Nephron progenitor cell (in vitro differentiated cells): ENCODE results near the gene GSTM4.

Experiments
- DNase-seq: peaks from one replicate; pipeline ENCODE4 v3.0.0; 2021
- H3K27ac Mint-ChIP-seq: 2 replicates; pipeline ENCODE4 v1.8.0; 2021; ENCODE audit warnings: mild to moderate bottlenecking, moderate library complexity, mixed read lengths
- H3K27me3 Mint-ChIP-seq: 2 replicates; pipeline ENCODE4 v1.8.0; 2021; ENCODE audit warnings: mild to moderate bottlenecking, low read depth, mixed read lengths; ENCODE audit not compliant: poor library complexity
- H3K36me3 Mint-ChIP-seq: 2 replicates; pipeline ENCODE4 v1.8.0; 2021; ENCODE audit warnings: low read depth, mixed read lengths
- H3K4me1 Mint-ChIP-seq: 2 replicates; pipeline ENCODE4 v1.8.0; 2021; ENCODE audit warnings: mixed read lengths
- H3K4me3 Mint-ChIP-seq: 2 replicates; pipeline ENCODE4 v1.8.0; 2021; ENCODE audit warnings: mild to moderate bottlenecking, moderate library complexity, mixed read lengths
- H3K9me3 Mint-ChIP-seq: 2 replicates; pipeline ENCODE4 v1.8.0; 2021; ENCODE audit warnings: mild to moderate bottlenecking, moderate library complexity, mixed read lengths
- CTCF ChIP-seq: fragments of 200-600 bp; sonication (generic); IDR thresholded peaks from 2 replicates; pipeline ENCODE4 v1.5.0; 2021; ENCODE audit warnings: antibody characterized with exemption

GSTM4 gene

GRCh38 chr1:109630898-109631512 lies 24.9 kb upstream of the GSTM4 start:
- TF ChIP-seq CTCF, result no peak
- Mint-ChIP-seq H3K27me3 (no peaks in the 10 kb centered on the region), H3K36me3 (peaks cover 36% of the 10 kb centered on the region), H3K4me1 (peaks cover 20% of the 10 kb centered on the region), H3K27ac (no peak overlapping the region), H3K9me3 (no peaks in the 10 kb centered on the region), H3K4me3 (no peak overlapping the region)
- no peak for DNase-seq

- no peak for TF ChIP-seq CTCF
- Mint-ChIP-seq H3K4me3 (no peak overlapping the region), H3K27ac (no peak overlapping the region)
These were observed 24.1 kb upstream of the GSTM4 start for GRCh38 chr1:109631513-109632505.

GRCh38 chr1:109632671-109633346 lies 23.1 kb upstream of the GSTM4 start:
- no peak overlapping the region for H3K4me3 Mint-ChIP-seq
- no peaks in the 10 kb centered on the region for H3K9me3 Mint-ChIP-seq
- no peaks in the 10 kb centered on the region for H3K27me3 Mint-ChIP-seq
- H3K36me3 Mint-ChIP-seq, result peaks cover 28% of the 10 kb centered on the region
- peaks cover 24% of the 10 kb centered on the region for H3K4me1 Mint-ChIP-seq
- no peak for TF ChIP-seq CTCF
- no peak for DNase-seq
- peak overlapping the region; percentile 66 for H3K27ac Mint-ChIP-seq

More at GRCh38 chr1:109631513-109632505, 24.1 kb upstream of the GSTM4 start:
- Mint-ChIP-seq H3K9me3 (no peaks in the 10 kb centered on the region), H3K36me3 (peaks cover 33% of the 10 kb centered on the region), H3K27me3 (no peaks in the 10 kb centered on the region), H3K4me1 (peaks cover 28% of the 10 kb centered on the region)
- DNase-seq, result no peak

GRCh38 chr1:109634292-109634691 lies 21.6 kb upstream of the GSTM4 start:
- Mint-ChIP-seq H3K4me1 (peaks cover 19% of the 10 kb centered on the region), H3K4me3 (no peak overlapping the region), H3K36me3 (peaks cover 20% of the 10 kb centered on the region), H3K27me3 (peaks cover 3% of the 10 kb centered on the region), H3K9me3 (no peaks in the 10 kb centered on the region), H3K27ac (no peak overlapping the region)
- no peak for TF ChIP-seq CTCF
- DNase-seq, result no peak

- TF ChIP-seq CTCF, result no peak
- Mint-ChIP-seq H3K36me3 (peaks cover 13% of the 10 kb centered on the region), H3K4me3 (no peak overlapping the region), H3K9me3 (no peaks in the 10 kb centered on the region), H3K27ac (no peak overlapping the region), H3K4me1 (peaks cover 21% of the 10 kb centered on the region), H3K27me3 (peaks cover 3% of the 10 kb centered on the region)
- no peak for DNase-seq
These were observed 20.8 kb upstream of the GSTM4 start for GRCh38 chr1:109634771-109635750.
